Measurements from ENCODE around the gene C4orf54. TPM values are rescaled to one million over a fixed set of nuclear protein-coding genes. Genes with fewer than 3 reads are reported as not detected.

The C4orf54 gene
- total RNA-seq, 1 experiment from 2014 or later = not detected

DNA sequence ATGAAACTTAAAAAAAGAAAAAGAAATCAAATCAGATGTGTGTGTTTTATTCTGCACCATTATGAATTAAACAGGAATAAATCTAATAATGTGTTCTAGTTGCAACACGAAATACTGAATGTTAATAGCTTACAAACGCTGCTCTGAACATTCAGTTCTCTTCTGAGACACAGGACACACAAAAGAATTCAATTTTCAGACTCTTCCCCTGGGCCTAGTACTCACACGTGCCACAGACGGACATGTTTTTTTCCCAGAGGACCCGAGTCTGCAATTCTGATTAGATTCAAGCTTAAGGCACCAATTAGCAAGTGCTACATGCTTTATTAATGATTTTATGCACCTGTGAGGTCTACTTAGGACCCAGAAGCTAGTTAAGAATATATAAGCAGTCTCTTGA lies 20.5 kb downstream of the C4orf54 start:
- H3K9me3 ChIP-seq (ENCODE audit: control insufficient read depth, insufficient read depth, low read depth, low read length) = no peaks in the 10 kb centered on the region
- POLR2A ChIA-PET = no interaction called here
- DNase-seq (ENCODE audit: low read depth, low spot score) (no peak), ATAC-seq (no peak)
- H3K4me3 ChIP-seq (ENCODE audit: low read depth in 2 of 2, low read length in 2 of 2) = no peak overlapping the region
- H3K27ac ChIP-seq (ENCODE audit: low read length) = no peak overlapping the region
- no peaks in the 10 kb centered on the region; the same call in 1 of the 2 replicates for H3K27me3 ChIP-seq (ENCODE audit: control insufficient read depth, insufficient read depth, low read length)
- H3K4me1 ChIP-seq (ENCODE audit: control insufficient read depth, insufficient read depth, low read length) = no peaks in the 10 kb centered on the region
- intact Hi-C loops (cut with micrococcal nuclease; ENCODE audit: unreplicated experiment) = no loop called here
- BruUV-seq (replicated peaks) = no TSS peak
- TF ChIP-seq, protein P1, sequence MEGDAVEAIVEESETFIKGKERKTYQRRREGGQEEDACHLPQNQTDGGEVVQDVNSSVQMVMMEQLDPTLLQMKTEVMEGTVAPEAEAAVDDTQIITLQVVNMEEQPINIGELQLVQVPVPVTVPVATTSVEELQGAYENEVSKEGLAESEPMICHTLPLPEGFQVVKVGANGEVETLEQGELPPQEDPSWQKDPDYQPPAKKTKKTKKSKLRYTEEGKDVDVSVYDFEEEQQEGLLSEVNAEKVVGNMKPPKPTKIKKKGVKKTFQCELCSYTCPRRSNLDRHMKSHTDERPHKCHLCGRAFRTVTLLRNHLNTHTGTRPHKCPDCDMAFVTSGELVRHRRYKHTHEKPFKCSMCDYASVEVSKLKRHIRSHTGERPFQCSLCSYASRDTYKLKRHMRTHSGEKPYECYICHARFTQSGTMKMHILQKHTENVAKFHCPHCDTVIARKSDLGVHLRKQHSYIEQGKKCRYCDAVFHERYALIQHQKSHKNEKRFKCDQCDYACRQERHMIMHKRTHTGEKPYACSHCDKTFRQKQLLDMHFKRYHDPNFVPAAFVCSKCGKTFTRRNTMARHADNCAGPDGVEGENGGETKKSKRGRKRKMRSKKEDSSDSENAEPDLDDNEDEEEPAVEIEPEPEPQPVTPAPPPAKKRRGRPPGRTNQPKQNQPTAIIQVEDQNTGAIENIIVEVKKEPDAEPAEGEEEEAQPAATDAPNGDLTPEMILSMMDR (IDR thresholded peaks at IDR 0.05) = no peak
- TF ChIP-seq TCF7L2 (IDR thresholded peaks at IDR 0.05; ENCODE audit: low read depth, low read length) = no peak
- TF ChIP-seq, protein P2, sequence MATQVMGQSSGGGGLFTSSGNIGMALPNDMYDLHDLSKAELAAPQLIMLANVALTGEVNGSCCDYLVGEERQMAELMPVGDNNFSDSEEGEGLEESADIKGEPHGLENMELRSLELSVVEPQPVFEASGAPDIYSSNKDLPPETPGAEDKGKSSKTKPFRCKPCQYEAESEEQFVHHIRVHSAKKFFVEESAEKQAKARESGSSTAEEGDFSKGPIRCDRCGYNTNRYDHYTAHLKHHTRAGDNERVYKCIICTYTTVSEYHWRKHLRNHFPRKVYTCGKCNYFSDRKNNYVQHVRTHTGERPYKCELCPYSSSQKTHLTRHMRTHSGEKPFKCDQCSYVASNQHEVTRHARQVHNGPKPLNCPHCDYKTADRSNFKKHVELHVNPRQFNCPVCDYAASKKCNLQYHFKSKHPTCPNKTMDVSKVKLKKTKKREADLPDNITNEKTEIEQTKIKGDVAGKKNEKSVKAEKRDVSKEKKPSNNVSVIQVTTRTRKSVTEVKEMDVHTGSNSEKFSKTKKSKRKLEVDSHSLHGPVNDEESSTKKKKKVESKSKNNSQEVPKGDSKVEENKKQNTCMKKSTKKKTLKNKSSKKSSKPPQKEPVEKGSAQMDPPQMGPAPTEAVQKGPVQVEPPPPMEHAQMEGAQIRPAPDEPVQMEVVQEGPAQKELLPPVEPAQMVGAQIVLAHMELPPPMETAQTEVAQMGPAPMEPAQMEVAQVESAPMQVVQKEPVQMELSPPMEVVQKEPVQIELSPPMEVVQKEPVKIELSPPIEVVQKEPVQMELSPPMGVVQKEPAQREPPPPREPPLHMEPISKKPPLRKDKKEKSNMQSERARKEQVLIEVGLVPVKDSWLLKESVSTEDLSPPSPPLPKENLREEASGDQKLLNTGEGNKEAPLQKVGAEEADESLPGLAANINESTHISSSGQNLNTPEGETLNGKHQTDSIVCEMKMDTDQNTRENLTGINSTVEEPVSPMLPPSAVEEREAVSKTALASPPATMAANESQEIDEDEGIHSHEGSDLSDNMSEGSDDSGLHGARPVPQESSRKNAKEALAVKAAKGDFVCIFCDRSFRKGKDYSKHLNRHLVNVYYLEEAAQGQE (IDR thresholded peaks at IDR 0.05; ENCODE audit: insufficient read depth in 1 of 2, low read depth in 2 of 2, low read length in 1 of 2) = no peak
- no peak for TF ChIP-seq POLR2AphosphoS5 (IDR thresholded peaks at IDR 0.05; ENCODE audit: low read depth, low read length)
- no peak for TF ChIP-seq SIN3A (IDR thresholded peaks at IDR 0.05; ENCODE audit: borderline replicate concordance, insufficient read depth, low read depth, low read length)
- CTCF ChIA-PET = no interaction called here
- in situ Hi-C loops (cut with HindIII; ENCODE audit: low pct_unique_long_range_greater_than_20kb, low sequenced_read_pairs) = no loop called here
- H3K36me3 ChIP-seq (ENCODE audit: control insufficient read depth, insufficient read depth, low read length) = no peaks in the 10 kb centered on the region

DNA sequence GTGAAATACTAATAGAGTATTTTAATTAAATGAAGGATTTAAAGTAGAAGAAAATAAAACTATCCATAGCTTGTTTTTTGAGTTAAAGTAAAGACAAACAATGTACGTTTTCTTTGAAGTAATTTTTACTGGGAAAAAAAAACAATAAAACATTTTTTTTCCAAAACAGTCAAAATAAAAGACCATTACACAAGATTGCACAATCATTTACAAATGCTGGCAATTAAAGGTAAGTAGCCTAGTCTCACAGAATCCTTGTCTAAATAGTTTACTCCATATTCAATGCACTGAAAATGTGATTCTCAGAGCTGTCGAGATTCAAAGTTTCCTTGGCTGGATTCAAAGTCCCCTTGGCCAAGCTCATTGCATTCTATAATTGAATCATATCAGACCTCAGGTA lies 21.2 kb downstream of the C4orf54 start:
- in situ Hi-C loops (cut with HindIII; ENCODE audit: low pct_unique_long_range_greater_than_20kb, low sequenced_read_pairs) (no loop called here), intact Hi-C loops (cut with micrococcal nuclease; ENCODE audit: unreplicated experiment) (no loop called here)
- no peak for TF ChIP-seq SIN3A (IDR thresholded peaks at IDR 0.05; ENCODE audit: borderline replicate concordance, insufficient read depth, low read depth, low read length)
- no peak for TF ChIP-seq POLR2AphosphoS5 (IDR thresholded peaks at IDR 0.05; ENCODE audit: low read depth, low read length)
- no peak for TF ChIP-seq TCF7L2 (IDR thresholded peaks at IDR 0.05; ENCODE audit: low read depth, low read length)
- TF ChIP-seq, protein P2 (IDR thresholded peaks at IDR 0.05; ENCODE audit: insufficient read depth in 1 of 2, low read depth in 2 of 2, low read length in 1 of 2) = no peak
- TF ChIP-seq, protein P1 (IDR thresholded peaks at IDR 0.05) = no peak
- Histone ChIP-seq H3K36me3 (ENCODE audit: control insufficient read depth, insufficient read depth, low read length) (no peaks in the 10 kb centered on the region), H3K27ac (ENCODE audit: low read length) (no peak overlapping the region), H3K4me1 (ENCODE audit: control insufficient read depth, insufficient read depth, low read length) (no peaks in the 10 kb centered on the region), H3K4me3 (ENCODE audit: low read depth in 2 of 2, low read length in 2 of 2) (no peak overlapping the region), H3K9me3 (ENCODE audit: control insufficient read depth, insufficient read depth, low read depth, low read length) (no peaks in the 10 kb centered on the region), H3K27me3 (ENCODE audit: control insufficient read depth, insufficient read depth, low read length) (no peaks in the 10 kb centered on the region; the same call in 1 of the 2 replicates)
- DNase-seq (ENCODE audit: low read depth, low spot score) (no peak), ATAC-seq (no peak)
- BruUV-seq (replicated peaks) = no TSS peak
- ChIA-PET CTCF (no interaction called here), POLR2A (no interaction called here)
